Measurements from ENCODE around the gene STOX2.
"Not testable (repeated sequence)": the region's sequence is repeated elsewhere in the genome, so short reads cannot be mapped to it uniquely, and the experiment has no call there.

STOX2 gene

GRCh38 chr4:183932576-183932975 lies 27.5 kb downstream of the STOX2 start:
- Histone ChIP-seq H3K4me3 (ENCODE audit: low read depth in 1 of 5, low read length in 5 of 5) (no peak overlapping the region), H3K27me3 (ENCODE audit: control insufficient read depth in 5 of 5, insufficient read depth in 4 of 5, low read length in 5 of 5) (no peaks in the 10 kb centered on the region), H3K36me3 (ENCODE audit: control insufficient read depth in 5 of 5, insufficient read depth in 5 of 5, low read length in 5 of 5) (no peaks in the 10 kb centered on the region), H3K9me3 (ENCODE audit: control insufficient read depth in 5 of 5, low read length in 5 of 5) (no peaks in the 10 kb centered on the region), H3K9ac (ENCODE audit: low read length in 5 of 5) (no peak overlapping the region), H3K4me1 (ENCODE audit: control insufficient read depth in 5 of 5, insufficient read depth in 5 of 5, low read length in 5 of 5) (peaks cover 0 to 15% (median 0%) of the 10 kb centered on the region in 5 donors), H3K27ac (ENCODE audit: low read depth, low read length) (no peak overlapping the region)

- no peak overlapping the region for H3K9ac ChIP-seq (ENCODE audit: low read length in 5 of 5)
- H3K36me3 ChIP-seq (ENCODE audit: control insufficient read depth in 5 of 5, insufficient read depth in 5 of 5, low read length in 5 of 5), result no peaks in the 10 kb centered on the region
- H3K27me3 ChIP-seq (ENCODE audit: control insufficient read depth in 5 of 5, insufficient read depth in 4 of 5, low read length in 5 of 5), result no peaks in the 10 kb centered on the region
- H3K9me3 ChIP-seq (ENCODE audit: control insufficient read depth in 5 of 5, low read length in 5 of 5), result no peaks in the 10 kb centered on the region
- H3K4me1 ChIP-seq (ENCODE audit: control insufficient read depth in 5 of 5, insufficient read depth in 5 of 5, low read length in 5 of 5), result peaks cover 0 to 15% (median 0%) of the 10 kb centered on the region in 5 donors
- no peak overlapping the region for H3K27ac ChIP-seq (ENCODE audit: low read depth, low read length)
- no peak overlapping the region for H3K4me3 ChIP-seq (ENCODE audit: low read depth in 1 of 5, low read length in 5 of 5)
Observed at GRCh38 chr4:183934761-183935160, 29.7 kb downstream of the STOX2 start.

DNA sequence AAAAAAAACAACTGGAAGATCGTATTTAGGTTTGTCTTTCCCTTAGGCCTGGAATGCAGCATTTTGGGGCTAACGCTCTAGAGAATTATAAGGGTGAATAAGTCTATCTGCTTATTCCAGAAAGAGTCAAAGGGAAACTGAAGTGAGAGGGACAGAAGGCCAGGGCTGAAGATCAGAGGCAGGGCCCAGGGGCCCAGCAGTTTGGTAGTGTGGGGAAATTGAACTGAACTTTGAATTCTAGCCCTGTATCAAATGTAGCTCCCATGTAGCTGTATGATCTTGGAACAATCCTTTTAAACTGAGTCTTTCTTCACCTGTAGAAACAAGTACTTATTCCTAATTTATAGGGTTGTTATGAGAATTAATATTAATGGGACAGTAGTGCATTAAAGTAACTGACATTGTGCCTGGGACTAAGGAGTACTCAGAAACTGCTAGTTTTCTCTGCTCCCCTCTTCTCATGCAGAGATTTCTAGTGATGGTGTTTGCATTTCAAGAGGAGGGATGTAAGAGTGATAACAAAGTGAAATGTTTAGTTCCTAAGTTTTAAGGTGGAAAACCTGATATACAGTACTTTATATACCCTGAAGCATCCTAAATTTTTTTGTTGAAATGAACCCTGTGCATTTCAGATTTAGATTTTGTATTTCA lies 30.4 kb downstream of the STOX2 start:
- no peaks in the 10 kb centered on the region for H3K36me3 ChIP-seq (ENCODE audit: control insufficient read depth in 5 of 5, insufficient read depth in 5 of 5, low read length in 5 of 5)
- no peak overlapping the region for H3K27ac ChIP-seq (ENCODE audit: low read depth, low read length)
- H3K9ac ChIP-seq (ENCODE audit: low read length in 5 of 5), result no peak overlapping the region
- H3K4me3 ChIP-seq (ENCODE audit: low read depth in 1 of 5, low read length in 5 of 5), result no peak overlapping the region
- H3K9me3 ChIP-seq (ENCODE audit: control insufficient read depth in 5 of 5, low read length in 5 of 5), result no peaks in the 10 kb centered on the region
- peaks cover 0 to 15% (median 0%) of the 10 kb centered on the region in 5 donors for H3K4me1 ChIP-seq (ENCODE audit: control insufficient read depth in 5 of 5, insufficient read depth in 5 of 5, low read length in 5 of 5)
- H3K27me3 ChIP-seq (ENCODE audit: control insufficient read depth in 5 of 5, insufficient read depth in 4 of 5, low read length in 5 of 5), result no peaks in the 10 kb centered on the region

GRCh38 chr4:183936047-183936446 lies 30.9 kb downstream of the STOX2 start:
- no peak overlapping the region for H3K9ac ChIP-seq (ENCODE audit: low read length in 5 of 5)
- H3K4me3 ChIP-seq (ENCODE audit: low read depth in 1 of 5, low read length in 5 of 5), result no peak overlapping the region
- H3K27me3 ChIP-seq (ENCODE audit: control insufficient read depth in 5 of 5, insufficient read depth in 4 of 5, low read length in 5 of 5), result no peaks in the 10 kb centered on the region
- H3K9me3 ChIP-seq (ENCODE audit: control insufficient read depth in 5 of 5, low read length in 5 of 5), result no peaks in the 10 kb centered on the region
- no peaks in the 10 kb centered on the region for H3K36me3 ChIP-seq (ENCODE audit: control insufficient read depth in 5 of 5, insufficient read depth in 5 of 5, low read length in 5 of 5)
- no peak overlapping the region for H3K27ac ChIP-seq (ENCODE audit: low read depth, low read length)
- peaks cover 0 to 15% (median 0%) of the 10 kb centered on the region in 5 donors for H3K4me1 ChIP-seq (ENCODE audit: control insufficient read depth in 5 of 5, insufficient read depth in 5 of 5, low read length in 5 of 5)

DNA sequence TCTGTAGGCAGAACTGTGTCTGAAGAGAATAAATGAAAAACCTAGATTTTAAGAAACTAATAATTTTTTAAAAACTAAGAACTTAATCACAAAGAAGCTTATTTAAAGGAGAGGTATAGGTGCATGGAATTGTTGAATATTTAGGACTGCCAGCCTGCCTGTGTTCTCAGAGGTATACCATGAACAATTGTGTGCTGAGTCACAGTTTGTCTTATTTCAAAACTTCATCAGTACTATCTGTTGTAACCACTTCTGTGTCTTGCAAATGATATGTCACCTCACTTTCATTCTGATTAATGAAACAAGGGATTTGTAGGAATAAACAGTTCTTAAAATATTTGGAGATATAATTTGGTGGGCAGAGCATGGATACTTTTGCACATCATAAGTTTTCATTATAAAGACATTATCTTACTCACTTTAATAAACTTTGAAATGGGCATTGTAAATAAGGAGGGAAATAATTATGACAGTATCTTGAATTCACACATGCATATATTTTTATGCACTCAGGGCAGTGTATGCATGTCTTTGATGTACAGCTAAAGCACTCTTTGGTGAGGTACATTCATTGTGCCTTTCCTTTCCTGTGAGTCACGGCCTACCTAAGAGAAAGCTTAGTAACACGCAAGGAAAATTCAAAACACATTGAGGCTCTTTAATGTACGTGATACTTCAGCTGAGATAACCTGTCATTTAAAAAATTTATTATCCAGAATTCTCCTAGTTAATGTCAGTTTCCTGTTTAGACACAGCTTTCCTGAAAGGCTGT lies 31.7 kb downstream of the STOX2 start:
- Histone ChIP-seq H3K36me3 (ENCODE audit: control insufficient read depth in 5 of 5, insufficient read depth in 5 of 5, low read length in 5 of 5) (no peaks in the 10 kb centered on the region), H3K9ac (ENCODE audit: low read length in 5 of 5) (no peak overlapping the region), H3K4me1 (ENCODE audit: control insufficient read depth in 5 of 5, insufficient read depth in 5 of 5, low read length in 5 of 5) (peaks cover 0 to 15% (median 0%) of the 10 kb centered on the region in 5 donors), H3K9me3 (ENCODE audit: control insufficient read depth in 5 of 5, low read length in 5 of 5) (no peaks in the 10 kb centered on the region), H3K27ac (ENCODE audit: low read depth, low read length) (no peak overlapping the region), H3K4me3 (ENCODE audit: low read depth in 1 of 5, low read length in 5 of 5) (no peak overlapping the region), H3K27me3 (ENCODE audit: control insufficient read depth in 5 of 5, insufficient read depth in 4 of 5, low read length in 5 of 5) (no peaks in the 10 kb centered on the region)

DNA sequence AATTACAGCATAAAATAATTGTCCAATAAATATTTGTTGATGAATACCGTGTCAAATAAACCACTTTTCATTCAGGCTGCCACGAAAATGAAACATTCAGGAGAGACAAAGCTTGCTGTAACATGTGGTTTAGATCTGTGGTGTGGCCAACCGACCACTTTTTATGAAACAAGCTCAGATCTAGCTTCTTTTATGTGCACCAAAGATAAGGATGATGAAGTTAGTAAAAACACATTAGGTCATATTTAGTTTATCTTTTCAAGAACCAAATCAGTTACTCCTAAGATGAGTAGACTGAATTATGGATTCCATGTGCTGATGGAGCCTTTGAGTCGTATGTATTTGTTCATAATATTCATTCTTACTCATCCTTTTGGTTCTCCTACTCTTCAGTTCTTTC lies 35.8 kb downstream of the STOX2 start:
- no peak overlapping the region for H3K27ac ChIP-seq (ENCODE audit: low read depth, low read length)
- no peaks in the 10 kb centered on the region for H3K9me3 ChIP-seq (ENCODE audit: control insufficient read depth in 5 of 5, low read length in 5 of 5)
- no peak overlapping the region for H3K4me3 ChIP-seq (ENCODE audit: low read depth in 1 of 5, low read length in 5 of 5)
- H3K27me3 ChIP-seq (ENCODE audit: control insufficient read depth in 5 of 5, insufficient read depth in 4 of 5, low read length in 5 of 5), result no peaks in the 10 kb centered on the region
- H3K36me3 ChIP-seq (ENCODE audit: control insufficient read depth in 5 of 5, insufficient read depth in 5 of 5, low read length in 5 of 5), result no peaks in the 10 kb centered on the region
- H3K4me1 ChIP-seq (ENCODE audit: control insufficient read depth in 5 of 5, insufficient read depth in 5 of 5, low read length in 5 of 5), result peaks cover 0 to 7% (median 0%) of the 10 kb centered on the region in 5 donors
- no peak overlapping the region for H3K9ac ChIP-seq (ENCODE audit: low read length in 5 of 5)

DNA sequence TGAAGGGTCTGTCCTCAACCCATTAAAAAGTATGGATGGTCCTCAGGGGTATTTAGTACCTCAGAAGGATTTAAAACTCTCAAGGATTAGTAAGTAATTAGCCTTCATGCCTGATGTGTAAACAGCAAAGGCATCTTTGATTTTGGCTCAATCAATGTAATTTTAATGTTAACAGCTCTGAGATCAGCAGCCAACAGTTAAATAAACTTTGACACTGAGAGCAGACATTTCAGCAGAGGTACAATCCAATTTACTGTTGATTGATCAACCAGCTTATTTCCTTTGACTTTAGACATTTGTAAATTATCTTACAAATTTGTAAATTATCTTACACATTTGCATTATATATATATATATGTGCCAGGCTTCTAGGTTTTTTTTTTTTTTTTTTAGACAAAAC lies 36.9 kb downstream of the STOX2 start:
- no peak overlapping the region for H3K27ac ChIP-seq (ENCODE audit: low read depth, low read length)
- no peaks in the 10 kb centered on the region for H3K9me3 ChIP-seq (ENCODE audit: control insufficient read depth in 5 of 5, low read length in 5 of 5)
- peaks cover 0 to under 1% (median 0%) of the 10 kb centered on the region in 5 donors for H3K4me1 ChIP-seq (ENCODE audit: control insufficient read depth in 5 of 5, insufficient read depth in 5 of 5, low read length in 5 of 5)
- no peak overlapping the region for H3K4me3 ChIP-seq (ENCODE audit: low read depth in 1 of 5, low read length in 5 of 5)
- no peaks in the 10 kb centered on the region for H3K36me3 ChIP-seq (ENCODE audit: control insufficient read depth in 5 of 5, insufficient read depth in 5 of 5, low read length in 5 of 5)
- H3K9ac ChIP-seq (ENCODE audit: low read length in 5 of 5), result no peak overlapping the region
- no peaks in the 10 kb centered on the region for H3K27me3 ChIP-seq (ENCODE audit: control insufficient read depth in 5 of 5, insufficient read depth in 4 of 5, low read length in 5 of 5)

- no peaks in the 10 kb centered on the region for H3K9me3 ChIP-seq (ENCODE audit: control insufficient read depth in 5 of 5, low read length in 5 of 5)
- no peak overlapping the region for H3K27ac ChIP-seq (ENCODE audit: low read depth, low read length)
- H3K27me3 ChIP-seq (ENCODE audit: control insufficient read depth in 5 of 5, insufficient read depth in 4 of 5, low read length in 5 of 5), result no peaks in the 10 kb centered on the region
- H3K36me3 ChIP-seq (ENCODE audit: control insufficient read depth in 5 of 5, insufficient read depth in 5 of 5, low read length in 5 of 5), result no peaks in the 10 kb centered on the region
- H3K4me1 ChIP-seq (ENCODE audit: control insufficient read depth in 5 of 5, insufficient read depth in 5 of 5, low read length in 5 of 5), result no peaks in the 10 kb centered on the region
- H3K4me3 ChIP-seq (ENCODE audit: low read depth in 1 of 5, low read length in 5 of 5), result no peak overlapping the region
- no peak overlapping the region for H3K9ac ChIP-seq (ENCODE audit: low read length in 5 of 5)
Observed at GRCh38 chr4:183945741-183946140, 40.6 kb downstream of the STOX2 start.

GRCh38 chr4:183950536-183950935 lies 45.4 kb downstream of the STOX2 start:
- H3K9ac ChIP-seq (ENCODE audit: low read length in 5 of 5), result no peak overlapping the region
- no peaks in the 10 kb centered on the region for H3K4me1 ChIP-seq (ENCODE audit: control insufficient read depth in 5 of 5, insufficient read depth in 5 of 5, low read length in 5 of 5)
- no peaks in the 10 kb centered on the region for H3K9me3 ChIP-seq (ENCODE audit: control insufficient read depth in 5 of 5, low read length in 5 of 5)
- H3K27me3 ChIP-seq (ENCODE audit: control insufficient read depth in 5 of 5, insufficient read depth in 4 of 5, low read length in 5 of 5), result no peaks in the 10 kb centered on the region
- no peak overlapping the region for H3K27ac ChIP-seq (ENCODE audit: low read depth, low read length)
- H3K36me3 ChIP-seq (ENCODE audit: control insufficient read depth in 5 of 5, insufficient read depth in 5 of 5, low read length in 5 of 5), result no peaks in the 10 kb centered on the region
- H3K4me3 ChIP-seq (ENCODE audit: low read depth in 1 of 5, low read length in 5 of 5), result no peak overlapping the region

GRCh38 chr4:183952652-183953051 lies 47.5 kb downstream of the STOX2 start:
- H3K27me3 ChIP-seq (ENCODE audit: control insufficient read depth in 5 of 5, insufficient read depth in 4 of 5, low read length in 5 of 5); H3K9ac ChIP-seq (ENCODE audit: low read length in 5 of 5); H3K9me3 ChIP-seq (ENCODE audit: control insufficient read depth in 5 of 5, low read length in 5 of 5); H3K36me3 ChIP-seq (ENCODE audit: control insufficient read depth in 5 of 5, insufficient read depth in 5 of 5, low read length in 5 of 5); H3K4me3 ChIP-seq (ENCODE audit: low read depth in 1 of 5, low read length in 5 of 5); H3K27ac ChIP-seq (ENCODE audit: low read depth, low read length); H3K4me1 ChIP-seq (ENCODE audit: control insufficient read depth in 5 of 5, insufficient read depth in 5 of 5, low read length in 5 of 5): not testable (repeated sequence)

Measured in subcutaneous abdominal adipose tissue (tissue), 5 donors.